ENCODE results near the gene MLPH.

Gene MLPH

GRCh38 chr2:237519506-237520245, 32.6 kb downstream of the MLPH start:
- peaks cover 7 to 62% of the 10 kb centered on the region in 2 experiments for H3K36me3 ChIP-seq (ENCODE audit: control insufficient read depth in 1 of 2, insufficient read depth in 2 of 2, low read depth in 1 of 2, low read length in 2 of 2)
- peaks cover 3% of the 10 kb centered on the region for H3K4me1 ChIP-seq (ENCODE audit: control insufficient read depth, insufficient read depth, low read depth, low read length)
- no peak overlapping the region for H2AK5ac ChIP-seq (ENCODE audit: low read length, severe bottlenecking)
- no peak overlapping the region for H3K14ac ChIP-seq (ENCODE audit: low read length in 2 of 2)
- no peak overlapping the region for H2BK15ac ChIP-seq (ENCODE audit: low read depth, poor library complexity, severe bottlenecking)
- H2BK120ac ChIP-seq (ENCODE audit: low read depth, low read length), result no peak overlapping the region
- 90% methylated on average over 13 of the region's 14 CpGs for WGBS
- no peak overlapping the region for H2AFZ ChIP-seq (ENCODE audit: low read depth, low read length)
- H3K18ac ChIP-seq (ENCODE audit: low read depth in 1 of 2, low read length in 2 of 2), result no peak overlapping the region
- H3K9ac ChIP-seq (ENCODE audit: low read length), result no peak overlapping the region
- no peak overlapping the region for H2BK12ac ChIP-seq (ENCODE audit: low read length in 2 of 2)
- no peak overlapping the region for H3K4me3 ChIP-seq (ENCODE audit: insufficient read depth in 1 of 2, low read depth in 1 of 2, low read length in 2 of 2)
- no peak overlapping the region for H3K23ac ChIP-seq (ENCODE audit: low read length in 2 of 2)
- H4K8ac ChIP-seq (ENCODE audit: low read length), result no peak overlapping the region
- no peaks in the 10 kb centered on the region for H3K27me3 ChIP-seq (ENCODE audit: control insufficient read depth in 1 of 2, insufficient read depth in 1 of 2, low read length in 2 of 2)
- H2BK5ac ChIP-seq (ENCODE audit: low read depth, low read length, poor library complexity, severe bottlenecking), result no peak overlapping the region
- H3K79me1 ChIP-seq (replicated peaks; ENCODE audit: low read length, poor library complexity, severe bottlenecking), result peaks cover 43% of the 10 kb centered on the region
- peak overlapping the region; percentile 15 for H3K27ac ChIP-seq (ENCODE audit: low read length, poor library complexity, severe bottlenecking)
- H4K91ac ChIP-seq (ENCODE audit: low read length), result no peak overlapping the region
- H3K9me3 ChIP-seq (ENCODE audit: control insufficient read depth, low read length), result no peaks in the 10 kb centered on the region
- H3K4me2 ChIP-seq (ENCODE audit: low read length, poor library complexity, severe bottlenecking), result no peak overlapping the region
- DNase-seq, result no peak
- H3K4ac ChIP-seq (ENCODE audit: low read depth in 1 of 2, low read length in 2 of 2), result no peak overlapping the region

GRCh38 chr2:237520290-237520689, 33.2 kb downstream of the MLPH start:
- no peak for DNase-seq
- H3K4me3 ChIP-seq (ENCODE audit: insufficient read depth in 1 of 2, low read depth in 1 of 2, low read length in 2 of 2), result no peak overlapping the region
- H3K27ac ChIP-seq (ENCODE audit: low read length, poor library complexity, severe bottlenecking), result no peak overlapping the region
- peak overlapping the region; percentile 43 for H4K91ac ChIP-seq (ENCODE audit: low read length)
- no peak overlapping the region for H2BK15ac ChIP-seq (ENCODE audit: low read depth, poor library complexity, severe bottlenecking)
- no peak overlapping the region for H2BK5ac ChIP-seq (ENCODE audit: low read depth, low read length, poor library complexity, severe bottlenecking)
- H3K4ac ChIP-seq (ENCODE audit: low read depth in 1 of 2, low read length in 2 of 2), result no peak overlapping the region
- no peak overlapping the region for H3K4me2 ChIP-seq (ENCODE audit: low read length, poor library complexity, severe bottlenecking)
- H3K9me3 ChIP-seq (ENCODE audit: control insufficient read depth, low read length), result no peaks in the 10 kb centered on the region
- no peak overlapping the region for H2AK5ac ChIP-seq (ENCODE audit: low read length, severe bottlenecking)
- no peak overlapping the region for H2AFZ ChIP-seq (ENCODE audit: low read depth, low read length)
- H3K9ac ChIP-seq (ENCODE audit: low read length), result no peak overlapping the region
- H4K8ac ChIP-seq (ENCODE audit: low read length), result no peak overlapping the region
- 93% methylated on average over 6 of the region's 6 CpGs for WGBS
- H3K36me3 ChIP-seq (ENCODE audit: control insufficient read depth in 1 of 2, insufficient read depth in 2 of 2, low read depth in 1 of 2, low read length in 2 of 2), result peaks cover 7 to 62% of the 10 kb centered on the region in 2 experiments
- no peaks in the 10 kb centered on the region for H3K27me3 ChIP-seq (ENCODE audit: control insufficient read depth in 1 of 2, insufficient read depth in 1 of 2, low read length in 2 of 2)
- H3K18ac ChIP-seq (ENCODE audit: low read depth in 1 of 2, low read length in 2 of 2), result no peak overlapping the region
- H3K4me1 ChIP-seq (ENCODE audit: control insufficient read depth, insufficient read depth, low read depth, low read length), result peaks cover 2% of the 10 kb centered on the region
- H2BK120ac ChIP-seq (ENCODE audit: low read depth, low read length), result no peak overlapping the region
- H2BK12ac ChIP-seq (ENCODE audit: low read length in 2 of 2), result no peak overlapping the region
- H3K79me1 ChIP-seq (replicated peaks; ENCODE audit: low read length, poor library complexity, severe bottlenecking), result peaks cover 44% of the 10 kb centered on the region
- H3K23ac ChIP-seq (ENCODE audit: low read length in 2 of 2), result no peak overlapping the region
- no peak overlapping the region for H3K14ac ChIP-seq (ENCODE audit: low read length in 2 of 2)

GRCh38 chr2:237524631-237525030, 37.6 kb downstream of the MLPH start:
- Histone ChIP-seq H2AFZ (ENCODE audit: low read depth, low read length) (no peak overlapping the region), H2AK5ac (ENCODE audit: low read length, severe bottlenecking) (no peak overlapping the region), H2BK5ac (ENCODE audit: low read depth, low read length, poor library complexity, severe bottlenecking) (no peak overlapping the region), H3K18ac (ENCODE audit: low read depth in 1 of 2, low read length in 2 of 2) (no peak overlapping the region), H3K4me3 (ENCODE audit: insufficient read depth in 1 of 2, low read depth in 1 of 2, low read length in 2 of 2) (peak overlapping the region in 1 of 2 experiments; percentile 15), H3K27ac (ENCODE audit: low read length, poor library complexity, severe bottlenecking) (no peak overlapping the region), H2BK120ac (ENCODE audit: low read depth, low read length) (no peak overlapping the region), H3K14ac (ENCODE audit: low read length in 2 of 2) (no peak overlapping the region), H3K9ac (ENCODE audit: low read length) (no peak overlapping the region), H3K4me2 (ENCODE audit: low read length, poor library complexity, severe bottlenecking) (no peak overlapping the region), H2BK15ac (ENCODE audit: low read depth, poor library complexity, severe bottlenecking) (no peak overlapping the region), H3K4me1 (ENCODE audit: control insufficient read depth, insufficient read depth, low read depth, low read length) (no peaks in the 10 kb centered on the region), H3K9me3 (ENCODE audit: control insufficient read depth, low read length) (no peaks in the 10 kb centered on the region), H2BK12ac (ENCODE audit: low read length in 2 of 2) (no peak overlapping the region), H3K4ac (ENCODE audit: low read depth in 1 of 2, low read length in 2 of 2) (no peak overlapping the region), H3K23ac (ENCODE audit: low read length in 2 of 2) (no peak overlapping the region), H4K8ac (ENCODE audit: low read length) (no peak overlapping the region), H4K91ac (ENCODE audit: low read length) (no peak overlapping the region), H3K27me3 (ENCODE audit: control insufficient read depth in 1 of 2, insufficient read depth in 1 of 2, low read length in 2 of 2) (no peaks in the 10 kb centered on the region), H3K79me1 (replicated peaks; ENCODE audit: low read length, poor library complexity, severe bottlenecking) (peaks cover 25% of the 10 kb centered on the region), H3K36me3 (ENCODE audit: control insufficient read depth in 1 of 2, insufficient read depth in 2 of 2, low read depth in 1 of 2, low read length in 2 of 2) (peaks cover 29 to 46% of the 10 kb centered on the region in 2 experiments)
- WGBS, result 87% methylated on average over 6 of the region's 6 CpGs
- DNase-seq, result no peak

GRCh38 chr2:237525559-237526157, 38.6 kb downstream of the MLPH start:
- H4K8ac ChIP-seq (ENCODE audit: low read length), result peak overlapping the region; percentile 49
- H3K27ac ChIP-seq (ENCODE audit: low read length, poor library complexity, severe bottlenecking), result no peak overlapping the region
- H3K9me3 ChIP-seq (ENCODE audit: control insufficient read depth, low read length), result no peaks in the 10 kb centered on the region
- no peak overlapping the region for H3K4ac ChIP-seq (ENCODE audit: low read depth in 1 of 2, low read length in 2 of 2)
- no peak overlapping the region for H3K4me2 ChIP-seq (ENCODE audit: low read length, poor library complexity, severe bottlenecking)
- 95% methylated on average over 17 of the region's 17 CpGs for WGBS
- peaks cover 23% of the 10 kb centered on the region for H3K79me1 ChIP-seq (replicated peaks; ENCODE audit: low read length, poor library complexity, severe bottlenecking)
- H2BK12ac ChIP-seq (ENCODE audit: low read length in 2 of 2), result no peak overlapping the region
- H3K4me3 ChIP-seq (ENCODE audit: insufficient read depth in 1 of 2, low read depth in 1 of 2, low read length in 2 of 2), result no peak overlapping the region
- no peak overlapping the region for H3K9ac ChIP-seq (ENCODE audit: low read length)
- no peak overlapping the region for H3K23ac ChIP-seq (ENCODE audit: low read length in 2 of 2)
- no peak overlapping the region for H2AFZ ChIP-seq (ENCODE audit: low read depth, low read length)
- H3K14ac ChIP-seq (ENCODE audit: low read length in 2 of 2), result no peak overlapping the region
- H3K36me3 ChIP-seq (ENCODE audit: control insufficient read depth in 1 of 2, insufficient read depth in 2 of 2, low read depth in 1 of 2, low read length in 2 of 2), result peaks cover 28 to 48% of the 10 kb centered on the region in 2 experiments
- peak overlapping the region; percentile 33 for H2BK15ac ChIP-seq (ENCODE audit: low read depth, poor library complexity, severe bottlenecking)
- no peaks in the 10 kb centered on the region for H3K4me1 ChIP-seq (ENCODE audit: control insufficient read depth, insufficient read depth, low read depth, low read length)
- H2BK120ac ChIP-seq (ENCODE audit: low read depth, low read length), result no peak overlapping the region
- H3K18ac ChIP-seq (ENCODE audit: low read depth in 1 of 2, low read length in 2 of 2), result no peak overlapping the region
- DNase-seq, result no peak
- H2BK5ac ChIP-seq (ENCODE audit: low read depth, low read length, poor library complexity, severe bottlenecking), result no peak overlapping the region
- H3K27me3 ChIP-seq (ENCODE audit: control insufficient read depth in 1 of 2, insufficient read depth in 1 of 2, low read length in 2 of 2), result no peaks in the 10 kb centered on the region
- no peak overlapping the region for H2AK5ac ChIP-seq (ENCODE audit: low read length, severe bottlenecking)
- H4K91ac ChIP-seq (ENCODE audit: low read length), result no peak overlapping the region
